NCI-H345 treated with DMSO at 0.1 percent for 48 hours (cell line): Measurements from ENCODE around the gene LTB4R.
A peak's percentile ranks its signal among the peaks of the same experiment; 100 is the strongest.

Source experiments
- DNase-seq: peaks from one replicate; lab custom pipeline; 2025; ENCODE audit not compliant: unreplicated experiment; lab: John Stamatoyannopoulos, UW

Gene LTB4R

GRCh38 chr14:24278424-24278823 lies 32.9 kb upstream of the LTB4R start:
- no peak for DNase-seq

- DNase-seq, result no peak
These were observed 31.8 kb upstream of the LTB4R start for GRCh38 chr14:24279301-24280186.

GRCh38 chr14:24280797-24281460 lies 30.4 kb upstream of the LTB4R start:
- DNase-seq, result no peak

DNA sequence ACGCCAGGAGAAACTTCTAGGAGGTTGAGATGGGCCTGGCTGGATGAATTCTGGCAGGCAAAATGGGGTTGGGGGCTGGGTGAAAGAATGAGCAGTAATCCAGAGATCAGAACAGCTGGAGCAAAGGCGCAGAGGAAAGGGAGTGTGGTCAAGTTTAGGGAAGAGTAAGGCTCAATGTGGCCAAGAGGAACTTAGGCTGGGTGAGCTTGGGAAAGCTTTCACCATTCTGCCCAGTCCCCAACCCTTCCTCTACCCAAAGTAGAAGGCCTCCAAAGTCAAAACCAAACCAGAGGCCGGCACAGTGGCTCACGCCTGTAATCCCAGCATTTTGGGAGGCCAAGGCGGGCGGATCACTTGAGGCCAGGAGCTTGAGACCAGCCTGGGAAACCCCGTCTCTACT lies 29.7 kb upstream of the LTB4R start:
- no peak for DNase-seq

- no peak for DNase-seq
These were observed 28.6 kb upstream of the LTB4R start for GRCh38 chr14:24282736-24283135.

DNA sequence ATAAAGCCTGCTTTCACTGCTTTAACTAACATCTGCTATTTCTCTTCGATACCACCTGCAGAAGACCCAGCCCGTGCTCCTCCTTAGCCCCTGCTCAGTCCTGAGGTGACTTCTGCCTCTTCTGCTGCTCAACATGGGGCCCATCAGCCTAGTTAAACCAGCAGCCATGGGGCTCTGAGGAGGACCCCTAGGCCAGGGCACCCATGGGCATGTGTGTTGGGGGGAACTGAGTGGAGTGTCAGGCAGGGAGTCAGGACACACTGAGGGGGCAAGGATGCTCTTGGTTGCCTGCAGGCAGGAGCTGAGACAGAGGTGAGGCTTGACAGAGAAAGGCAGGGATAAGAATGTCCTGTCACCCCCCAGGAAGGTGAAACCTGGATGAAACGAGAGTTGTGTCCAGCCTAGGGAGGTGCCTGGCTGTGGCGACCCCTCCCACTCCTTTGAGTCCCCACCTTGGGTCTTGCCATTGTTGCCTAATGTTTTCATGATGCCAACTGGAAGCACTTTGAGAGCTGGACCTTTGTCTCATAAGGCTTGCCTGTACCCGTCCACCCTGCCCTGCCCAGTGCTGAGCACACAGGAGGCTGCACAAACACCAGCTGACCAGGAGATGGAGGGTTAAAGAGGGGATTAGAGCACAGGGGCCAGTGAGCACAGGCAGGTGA lies 27.4 kb upstream of the LTB4R start:
- no peak for DNase-seq

- DNase-seq, result no peak
These were observed 26.7 kb upstream of the LTB4R start for GRCh38 chr14:24284501-24285035.

- DNase-seq, result no peak
These were observed 26.0 kb upstream of the LTB4R start for GRCh38 chr14:24285351-24285750.

GRCh38 chr14:24286996-24287395 lies 24.3 kb upstream of the LTB4R start:
- DNase-seq, result no peak

DNA sequence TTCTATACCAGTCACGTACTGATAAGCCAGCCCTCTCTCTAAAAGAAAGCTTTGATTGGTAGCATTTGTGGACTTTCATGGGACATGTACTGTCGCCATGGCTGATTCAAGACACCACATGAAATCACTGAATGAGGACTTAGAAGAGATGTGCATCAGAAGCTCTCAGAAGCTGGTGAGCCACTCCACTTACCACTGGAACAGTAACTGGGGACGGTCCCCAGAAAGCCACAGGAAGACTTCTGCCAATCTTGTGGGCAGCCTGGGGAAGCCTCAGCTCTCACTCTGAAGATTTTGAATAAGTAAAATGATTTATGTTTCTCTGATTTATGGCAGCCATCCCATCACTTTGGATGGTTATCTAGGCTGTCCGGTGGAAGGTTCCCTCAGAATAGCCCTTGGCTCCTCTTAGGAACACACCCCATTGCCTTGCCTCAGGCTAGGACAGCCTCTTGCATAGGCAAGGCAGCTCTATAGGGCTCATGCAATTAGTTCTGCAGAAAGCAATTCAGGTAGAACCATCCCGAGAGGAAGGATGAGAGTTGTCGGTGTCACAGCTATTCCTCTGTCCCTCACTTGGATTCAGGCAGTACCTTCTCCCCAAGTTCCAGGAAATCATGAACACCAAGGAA lies 21.5 kb upstream of the LTB4R start:
- DNase-seq, result no peak

DNA sequence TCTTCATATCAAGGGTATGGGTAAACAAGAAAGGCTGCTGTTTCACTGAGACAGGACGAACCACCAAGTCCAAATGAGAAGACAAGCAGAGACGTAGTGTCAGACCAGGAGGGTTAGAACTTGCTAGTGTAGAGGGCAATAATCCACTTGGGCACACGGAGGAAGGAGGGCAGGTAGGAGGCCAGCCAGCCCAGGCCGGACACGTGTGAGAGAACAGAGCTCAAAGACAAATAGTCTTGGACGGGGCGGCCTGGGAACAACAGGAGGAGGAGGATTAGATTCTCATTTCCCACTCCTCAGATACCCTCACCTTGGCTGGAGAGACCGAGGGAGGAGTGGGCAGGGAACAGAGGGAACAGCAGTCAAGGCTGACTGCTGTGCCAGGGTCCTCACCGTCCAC lies 20.6 kb upstream of the LTB4R start:
- DNase-seq, result no peak

DNA sequence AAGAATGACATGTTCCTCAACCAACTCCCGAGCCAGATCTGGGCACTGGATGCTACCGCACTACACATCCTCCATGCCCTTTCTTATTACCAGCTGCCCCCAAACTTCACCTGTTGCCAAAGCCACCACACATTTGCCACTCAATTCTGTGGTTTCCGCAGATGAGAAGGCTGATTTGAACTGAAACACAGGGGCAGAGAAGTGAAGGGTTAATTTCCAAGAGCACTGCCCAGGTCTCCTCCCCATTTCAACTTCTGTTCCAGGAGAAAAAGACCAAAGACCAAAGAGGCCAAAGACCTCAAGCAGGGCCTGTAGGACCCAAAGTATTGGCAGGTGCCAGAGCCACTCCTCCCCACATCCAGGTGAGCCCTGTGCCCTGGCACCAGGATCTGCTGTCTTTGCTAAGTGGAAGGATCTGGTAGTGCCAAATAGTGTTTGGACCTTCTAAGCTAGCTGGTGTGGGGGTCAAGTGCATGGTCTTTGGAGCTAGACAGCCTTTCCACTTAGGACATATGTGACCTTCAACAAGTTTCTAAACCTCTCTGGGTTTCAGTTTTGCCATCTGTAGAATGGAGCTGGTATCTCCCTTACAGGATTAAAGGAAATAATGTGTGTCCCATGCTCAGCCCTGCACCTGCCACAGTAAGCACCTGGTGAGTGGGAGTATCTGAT lies 19.7 kb upstream of the LTB4R start:
- DNase-seq, result no peak

GRCh38 chr14:24292118-24292807 lies 19.0 kb upstream of the LTB4R start:
- no peak for DNase-seq

GRCh38 chr14:24293525-24293924 lies 17.8 kb upstream of the LTB4R start:
- DNase-seq, result no peak

DNA sequence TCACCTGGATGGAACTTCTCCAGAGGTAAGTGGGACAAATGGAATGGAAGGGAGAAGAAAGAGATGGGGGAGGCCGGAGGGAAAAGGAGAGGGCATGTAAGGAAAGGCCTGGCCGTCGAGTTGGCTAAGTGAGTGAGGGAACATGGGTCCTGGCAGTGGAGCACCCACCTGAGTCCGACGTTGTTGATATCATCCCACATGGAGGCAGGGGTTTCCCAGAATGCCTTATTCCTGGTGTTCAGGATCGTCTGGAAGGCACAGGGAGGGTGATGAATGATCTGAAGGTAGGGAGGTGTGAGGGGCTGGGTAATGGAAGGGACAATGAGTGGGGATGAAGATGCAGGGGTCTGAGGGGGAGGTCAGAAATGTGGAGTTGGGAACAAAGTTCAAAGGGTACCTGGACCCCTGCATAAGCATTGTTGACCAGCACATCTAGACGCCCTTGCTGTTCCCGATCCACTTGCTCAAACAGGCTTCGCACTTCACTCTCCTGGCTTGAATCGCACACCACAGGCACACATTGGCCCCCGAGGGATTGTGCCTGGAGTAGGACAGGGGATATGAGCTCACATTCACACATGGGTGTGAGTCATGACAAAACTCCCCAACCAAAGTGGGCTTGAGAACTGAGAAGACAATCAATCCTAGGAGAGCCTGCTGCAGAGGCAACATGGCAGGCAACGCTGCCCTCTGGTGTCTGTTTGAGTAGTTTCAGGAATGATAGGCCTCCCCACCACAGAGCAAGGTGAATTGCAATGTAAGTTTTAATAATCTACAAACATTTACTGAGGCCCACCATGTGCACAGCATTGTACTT lies 14.8 kb upstream of the LTB4R start:
- peak; percentile 27 for DNase-seq

DNA sequence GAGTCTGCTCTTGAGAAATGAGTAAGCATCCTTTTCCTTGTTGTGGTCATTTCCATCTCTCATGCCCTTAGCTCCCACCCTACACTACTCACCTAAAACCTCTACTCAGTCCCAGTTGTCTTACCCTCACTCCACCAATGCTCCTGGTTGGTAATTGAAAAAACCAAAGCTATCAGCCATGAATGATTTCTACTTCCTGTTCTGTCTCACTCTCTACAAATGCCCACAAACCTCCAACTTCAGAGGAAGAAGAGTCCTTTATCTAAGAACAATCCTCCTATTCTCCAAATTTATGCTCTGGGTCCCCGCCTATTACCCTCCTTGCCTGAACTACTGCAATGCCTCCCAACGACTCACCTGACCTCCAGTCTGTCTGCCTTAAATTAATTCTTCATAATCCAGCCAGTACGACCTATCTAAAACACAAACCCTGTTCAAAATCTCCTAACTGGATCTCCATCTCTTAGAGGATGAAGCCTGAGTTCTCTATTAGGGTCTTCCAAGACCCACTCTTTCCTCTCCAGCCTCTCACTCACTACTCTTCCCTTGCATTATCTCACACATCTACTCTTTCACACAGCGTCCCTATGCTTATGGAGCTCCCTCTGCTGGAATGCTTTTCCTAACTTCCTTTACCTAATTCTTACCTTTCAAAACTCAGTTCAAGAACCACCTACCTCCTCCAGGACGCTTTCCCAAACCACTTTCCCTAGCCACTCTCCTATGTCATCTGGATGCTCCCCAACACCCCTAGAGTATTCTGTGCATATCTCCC lies 13.9 kb upstream of the LTB4R start:
- DNase-seq, result no peak

GRCh38 chr14:24298892-24299254 lies 12.4 kb upstream of the LTB4R start:
- no peak for DNase-seq
